IMR-90 (cell line): Measurements from ENCODE around the gene MUC5B.

ENCODE experiments used
- BHLHE40 ChIP-seq: fragments of 150-350 bp; IDR thresholded peaks from 2 replicates; pipeline ENCODE4 v1.6.1; 2016; ENCODE audit warnings: mild to moderate bottlenecking, low read depth, low read length
- CEBPB ChIP-seq: IDR thresholded peaks from 2 replicates; pipeline ENCODE4 v1.6.1; 2012; ENCODE audit warnings: low read depth, low read length, improper control_type of control experiment
- CHD1 ChIP-seq: IDR thresholded peaks from 2 replicates; pipeline ENCODE4 v1.6.1; 2012; ENCODE audit warnings: low read depth, low read length, improper control_type of control experiment
- CTCF ChIP-seq: conservative IDR thresholded peaks from 2 replicates; pipeline ENCODE4 v1.5.1; 2012; ENCODE audit warnings: mild to moderate bottlenecking, low read depth, low read length, improper control_type of control experiment
- ELK1 ChIP-seq: fragments of 150-350 bp; IDR thresholded peaks from 2 replicates; pipeline ENCODE4 v1.6.1; 2016; ENCODE audit warnings: low read depth, mild to moderate bottlenecking, low read length, moderate library complexity, borderline replicate concordance
- MAFK ChIP-seq: IDR thresholded peaks from 2 replicates; pipeline ENCODE4 v1.6.1; 2012; ENCODE audit warnings: low read depth, low read length, improper control_type of control experiment
- MAZ ChIP-seq: IDR thresholded peaks from 2 replicates; pipeline ENCODE4 v1.6.1; 2012; ENCODE audit warnings: low read depth, mild to moderate bottlenecking, low read length, improper control_type of control experiment, moderate library complexity, borderline replicate concordance
- POLR2A ChIP-seq: IDR thresholded peaks from 2 replicates; pipeline ENCODE4 v1.6.1; 2012; ENCODE audit warnings: mild to moderate bottlenecking, low read depth, low read length
- RAD21 ChIP-seq: IDR thresholded peaks from 2 replicates; pipeline ENCODE4 v1.6.1; 2012; ENCODE audit warnings: low read length, improper control_type of control experiment
- RFX5 ChIP-seq: IDR thresholded peaks from 2 replicates; pipeline ENCODE4 v1.8.0; 2012; ENCODE audit warnings: low read depth, mild to moderate bottlenecking, low read length, moderate library complexity
- SMC3 ChIP-seq: fragments of 150-350 bp; IDR thresholded peaks from 2 replicates; pipeline ENCODE4 v1.6.1; 2016; ENCODE audit warnings: low read depth, mild to moderate bottlenecking, antibody characterized with exemption, low read length, moderate library complexity
- USF2 ChIP-seq: fragments of 150-350 bp; IDR thresholded peaks from 2 replicates; pipeline ENCODE4 v1.6.1; 2017; ENCODE audit warnings: mild to moderate bottlenecking, antibody characterized with exemption, low read length, low read depth

GRCh38 chr11:1230121-1230455 lies 7.2 kb downstream of the MUC5B start:
- TF ChIP-seq CTCF (no peak), MAFK (no peak), POLR2A (no peak), USF2 (no peak), CEBPB (no peak), SMC3 (no peak), CHD1 (no peak), MAZ (no peak), RAD21 (no peak), RFX5 (no peak), BHLHE40 (no peak), ELK1 (no peak)
